ENCODE results near the gene ZC3H15.
"Not testable (repeated sequence)": the region's sequence is repeated elsewhere in the genome, so short reads cannot be mapped to it uniquely, and the experiment has no call there.

Gene ZC3H15

DNA sequence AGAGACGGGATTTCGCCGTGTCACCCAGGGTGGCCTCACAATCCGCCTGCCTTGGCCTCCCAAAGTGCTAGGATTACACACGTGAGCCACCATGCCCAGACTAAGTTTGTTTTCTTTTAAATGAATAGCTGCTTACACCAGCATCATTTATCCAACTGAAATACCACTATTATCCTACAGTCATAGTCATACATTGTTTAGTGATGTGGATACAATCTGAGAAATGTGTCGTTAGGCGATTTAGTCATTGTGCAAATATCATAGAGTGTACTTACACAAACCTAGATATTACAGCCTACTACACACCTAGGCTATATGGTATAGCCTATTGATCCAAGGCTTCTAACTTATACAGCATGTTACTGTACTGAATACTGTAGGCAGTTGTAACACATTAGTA lies 10.3 kb downstream of the ZC3H15 start:
- DNase-seq: no peak

DNA sequence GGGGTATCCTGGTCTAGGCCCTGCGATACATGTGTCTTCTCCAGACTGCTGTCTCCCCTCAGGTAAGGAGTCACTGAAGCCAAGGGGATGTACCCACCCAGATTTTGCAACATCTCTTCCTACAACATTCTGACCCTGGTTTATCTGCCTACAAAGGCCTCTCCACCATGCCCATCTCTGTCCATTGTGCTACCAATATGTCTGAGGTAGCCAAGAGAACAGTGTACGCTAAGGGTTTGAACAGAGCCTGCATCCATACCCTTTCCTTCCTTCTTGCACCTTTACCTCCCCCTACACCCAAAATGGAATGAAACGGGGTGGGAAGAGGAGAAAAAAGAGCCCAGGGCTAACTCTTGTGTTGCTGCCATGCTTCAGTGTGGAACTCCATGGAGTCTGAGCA lies 11.9 kb downstream of the ZC3H15 start:
- DNase-seq: no peak

- DNase-seq: no peak
Observed at GRCh38 chr2:186498834-186499233, 12.8 kb downstream of the ZC3H15 start.

GRCh38 chr2:186503827-186504606 lies 18.0 kb downstream of the ZC3H15 start:
- no peak for DNase-seq

DNA sequence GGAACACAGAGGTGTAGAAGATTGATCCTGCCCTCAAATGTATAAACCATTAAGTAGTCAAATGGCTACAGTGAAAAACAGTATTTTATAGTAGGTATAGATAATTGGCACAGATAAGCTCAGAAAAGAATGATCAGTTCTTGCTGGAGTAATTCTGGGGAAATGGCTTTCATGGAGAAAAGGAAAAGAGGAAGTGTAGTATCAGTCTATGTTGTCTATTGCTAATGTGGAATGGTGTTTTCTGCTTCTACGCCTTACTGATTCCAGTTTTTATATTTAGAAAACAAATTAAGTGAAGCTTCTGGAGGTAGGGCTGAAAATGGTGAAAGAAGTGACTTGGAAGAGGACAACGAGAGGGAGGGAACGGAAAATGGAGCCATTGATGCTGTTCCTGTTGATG lies 22.2 kb downstream of the ZC3H15 start:
- DNase-seq: no peak

GRCh38 chr2:186515376-186515775 lies 29.3 kb downstream of the ZC3H15 start:
- DNase-seq: peak; percentile 13

DNA sequence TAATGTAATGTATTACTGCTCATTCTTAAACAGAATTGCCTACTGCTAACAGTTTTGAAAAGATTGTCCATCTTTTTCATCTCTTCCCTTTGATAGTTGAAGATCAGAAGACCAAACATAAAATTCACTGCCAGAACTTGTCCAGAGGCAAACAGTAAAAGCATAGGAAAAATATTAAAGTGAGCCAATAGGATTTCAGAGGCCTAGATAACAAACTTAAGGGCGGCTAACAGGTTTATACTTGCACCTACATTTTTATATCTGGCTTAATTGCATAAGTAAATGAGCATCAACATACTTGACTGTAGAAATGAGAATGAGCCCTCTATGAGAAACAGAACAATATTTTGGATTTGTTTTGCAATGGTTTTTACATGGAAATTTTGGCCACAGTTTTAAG lies 30.3 kb downstream of the ZC3H15 start:
- DNase-seq: no peak

GRCh38 chr2:186517090-186517489 lies 31.0 kb downstream of the ZC3H15 start:
- no peak for DNase-seq

GRCh38 chr2:186518291-186518690 lies 32.2 kb downstream of the ZC3H15 start:
- no peak for DNase-seq

- no peak for DNase-seq
Observed at GRCh38 chr2:186518945-186519344, 32.9 kb downstream of the ZC3H15 start.

GRCh38 chr2:186521570-186522153 lies 35.6 kb downstream of the ZC3H15 start:
- DNase-seq: not testable (repeated sequence)

DNA sequence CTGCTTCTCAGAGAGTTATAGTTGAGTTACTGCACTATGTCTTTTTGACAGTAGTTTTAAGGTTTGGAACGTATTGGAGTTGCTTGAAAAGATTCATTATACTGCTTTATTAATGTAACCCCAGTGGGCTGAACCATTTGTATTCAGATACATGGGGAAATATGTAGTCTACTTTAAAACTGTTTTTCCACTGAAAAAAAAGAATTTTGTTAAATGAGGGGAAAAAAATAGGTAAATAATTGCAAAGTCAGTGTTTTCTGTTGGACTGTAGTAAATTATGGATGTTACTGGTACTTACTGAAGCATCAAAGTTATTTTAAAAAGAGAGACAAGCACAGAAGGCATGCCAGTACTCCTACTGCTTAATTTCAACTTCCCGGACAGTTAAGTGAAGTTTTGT lies 36.4 kb downstream of the ZC3H15 start:
- no peak for DNase-seq

DNA sequence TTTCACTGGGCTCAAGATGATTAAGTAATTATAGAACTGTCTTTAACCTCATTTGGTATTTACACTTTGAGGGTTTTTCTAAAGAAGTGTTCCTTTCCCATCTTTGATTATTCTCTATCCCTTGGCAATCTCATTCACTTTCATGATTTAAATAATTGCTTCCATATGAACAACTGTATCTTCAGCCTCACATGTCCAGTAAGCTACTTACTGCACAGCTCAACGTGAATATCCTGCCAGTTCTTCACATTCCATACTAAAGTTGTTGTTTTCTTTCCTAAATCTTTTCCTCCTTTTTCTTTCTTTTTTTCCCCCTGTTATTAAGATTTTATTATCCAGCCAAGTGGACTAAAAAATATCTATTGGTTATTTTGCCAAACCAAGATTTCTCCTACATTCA lies 37.7 kb downstream of the ZC3H15 start:
- no peak for DNase-seq

DNA sequence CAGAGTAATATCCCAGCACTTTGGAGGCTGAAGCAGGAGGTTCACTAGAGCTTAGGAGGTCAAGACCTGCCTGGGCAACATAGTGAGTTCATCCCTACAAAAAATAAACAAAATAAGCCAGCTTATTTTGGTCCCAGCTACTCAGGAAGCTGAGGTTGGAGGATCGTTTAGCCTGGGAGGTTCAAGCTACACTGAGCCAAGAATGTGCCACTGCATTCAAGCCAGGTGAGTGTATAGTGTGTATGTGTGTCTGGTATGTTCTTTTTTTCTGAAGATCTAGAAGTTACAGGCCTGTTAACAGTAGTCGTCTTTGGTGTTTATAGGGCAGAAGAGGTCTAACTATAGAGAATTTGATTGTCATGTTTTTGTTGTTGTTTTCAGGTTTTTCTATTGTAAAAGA lies 40.2 kb downstream of the ZC3H15 start:
- peak; percentile 17 for DNase-seq

GRCh38 chr2:186530314-186530713 lies 44.3 kb downstream of the ZC3H15 start:
- no peak for DNase-seq

DNA sequence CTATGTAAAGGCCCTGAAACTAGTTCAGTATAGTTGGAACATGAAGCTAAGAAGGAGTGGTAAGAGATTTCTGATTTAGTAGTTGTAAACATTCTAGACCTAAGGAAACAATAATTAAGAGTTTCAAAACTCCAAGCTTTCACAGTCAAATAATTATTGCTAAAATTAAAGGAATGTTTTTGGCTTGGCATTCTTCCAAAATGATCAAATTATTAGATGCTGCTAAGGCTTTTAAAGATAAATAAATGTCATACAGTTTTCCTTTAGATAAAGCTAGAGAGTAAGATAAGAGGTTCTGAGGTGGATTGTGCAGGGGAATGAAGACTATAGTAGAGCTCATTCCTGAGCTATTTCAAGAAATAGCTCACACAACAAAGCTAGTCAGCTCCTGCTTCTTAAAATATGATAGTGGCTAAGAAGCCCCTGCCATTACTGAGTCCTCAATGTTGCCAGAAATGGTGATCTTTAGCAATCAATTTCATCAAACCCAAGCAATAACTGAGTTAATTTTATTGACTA lies 45.3 kb downstream of the ZC3H15 start:
- peak; percentile 46 for DNase-seq

DNA sequence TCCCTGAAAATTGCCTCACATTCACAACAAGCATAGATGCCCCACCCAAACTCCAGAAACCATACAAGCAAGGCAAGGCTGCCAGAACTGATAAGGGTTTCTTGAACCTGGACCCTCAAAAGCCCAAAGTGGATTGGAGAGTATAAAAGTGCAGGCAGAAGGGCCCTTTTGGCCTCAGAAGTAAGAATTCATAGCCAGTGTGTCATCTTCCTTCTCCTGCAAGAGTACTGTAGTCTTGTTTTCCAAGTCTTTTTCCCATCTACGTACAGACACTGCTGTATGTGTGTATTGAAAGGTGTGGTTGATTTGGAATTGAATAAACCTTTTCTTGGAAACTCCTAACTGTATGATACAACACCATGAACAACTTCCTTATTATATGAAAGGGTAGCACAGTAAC lies 46.8 kb downstream of the ZC3H15 start:
- peak; percentile 66 for DNase-seq

- no peak for DNase-seq
Observed at GRCh38 chr2:186533717-186534116, 47.7 kb downstream of the ZC3H15 start.

DNA sequence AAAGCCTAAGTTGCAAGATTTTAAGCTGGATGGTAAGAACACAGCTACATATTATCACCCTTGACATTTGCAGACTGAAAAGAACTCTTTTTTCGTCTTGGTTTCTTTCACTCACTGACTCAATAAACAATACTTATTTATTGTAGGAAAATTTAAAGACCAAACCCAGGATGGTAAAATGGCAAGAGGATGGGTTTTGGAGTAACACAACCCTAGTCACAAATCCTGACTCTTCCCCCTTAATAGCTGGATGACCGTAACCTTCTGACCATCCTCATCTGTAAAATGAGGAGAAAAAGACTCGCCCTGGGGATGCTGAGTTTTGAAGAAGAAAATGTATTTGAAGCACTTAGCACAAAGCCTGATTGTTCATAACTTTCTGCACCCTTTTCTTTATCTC lies 48.3 kb downstream of the ZC3H15 start:
- DNase-seq: no peak

GRCh38 chr2:186535861-186536260 lies 49.8 kb downstream of the ZC3H15 start:
- no peak for DNase-seq

DNA sequence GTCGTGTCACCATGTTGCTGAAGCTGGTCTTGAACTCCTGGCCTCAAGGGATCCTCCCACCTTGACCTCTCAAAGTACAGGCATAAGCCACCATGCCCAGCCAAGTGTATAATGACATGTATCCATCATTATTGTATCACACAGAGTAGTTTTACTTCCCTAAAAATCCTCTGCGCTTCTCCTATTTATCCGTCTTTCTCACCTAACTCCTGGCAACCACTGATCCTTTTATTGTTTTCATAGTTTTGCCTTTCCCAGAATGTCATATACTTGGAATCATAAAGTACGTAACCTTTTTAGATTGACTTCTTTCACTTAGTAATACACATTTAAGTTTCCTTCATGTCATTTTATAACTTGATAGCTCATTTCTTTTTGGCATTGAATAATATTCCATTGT lies 51.0 kb downstream of the ZC3H15 start:
- no peak for DNase-seq

DNA sequence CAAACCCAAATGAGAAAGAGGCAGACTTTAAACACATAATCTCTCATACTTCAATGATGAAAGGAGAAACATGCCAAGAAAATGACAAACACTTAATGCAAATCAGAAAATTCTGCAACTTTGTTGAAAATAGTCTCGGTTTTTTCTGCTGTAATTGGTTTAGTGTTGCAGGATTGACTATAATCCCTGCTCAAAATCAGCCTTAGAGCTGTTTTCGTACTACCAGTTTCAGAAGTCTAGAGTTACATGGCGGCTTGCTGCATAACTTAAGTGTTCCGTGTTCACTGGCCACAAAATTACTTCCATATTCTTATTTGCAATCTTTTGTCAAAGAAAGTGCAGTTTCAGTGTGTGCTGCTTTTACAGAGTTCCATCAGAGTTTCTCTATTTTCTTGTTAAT lies 54.9 kb downstream of the ZC3H15 start:
- DNase-seq: no peak

DNA sequence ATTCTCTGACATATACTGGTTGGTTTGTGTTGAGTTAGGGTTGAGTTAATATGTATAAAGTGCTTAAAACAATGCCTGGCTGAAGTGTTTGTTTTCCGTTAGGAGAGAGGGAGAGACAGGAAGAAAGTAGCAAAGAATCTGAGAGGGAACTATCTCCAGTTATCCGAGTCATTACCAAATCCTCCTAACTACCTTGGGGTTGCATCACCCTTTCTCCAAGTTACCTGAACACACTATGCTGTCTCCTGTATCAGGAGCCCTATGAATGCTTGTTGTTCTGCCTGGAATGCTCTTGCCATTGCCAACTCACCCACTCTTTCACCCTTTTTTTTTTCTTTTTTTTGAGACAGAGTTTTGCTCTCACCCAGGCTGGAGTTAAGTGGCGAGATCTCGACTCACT lies 55.9 kb downstream of the ZC3H15 start:
- DNase-seq: peak; percentile 40

DNA sequence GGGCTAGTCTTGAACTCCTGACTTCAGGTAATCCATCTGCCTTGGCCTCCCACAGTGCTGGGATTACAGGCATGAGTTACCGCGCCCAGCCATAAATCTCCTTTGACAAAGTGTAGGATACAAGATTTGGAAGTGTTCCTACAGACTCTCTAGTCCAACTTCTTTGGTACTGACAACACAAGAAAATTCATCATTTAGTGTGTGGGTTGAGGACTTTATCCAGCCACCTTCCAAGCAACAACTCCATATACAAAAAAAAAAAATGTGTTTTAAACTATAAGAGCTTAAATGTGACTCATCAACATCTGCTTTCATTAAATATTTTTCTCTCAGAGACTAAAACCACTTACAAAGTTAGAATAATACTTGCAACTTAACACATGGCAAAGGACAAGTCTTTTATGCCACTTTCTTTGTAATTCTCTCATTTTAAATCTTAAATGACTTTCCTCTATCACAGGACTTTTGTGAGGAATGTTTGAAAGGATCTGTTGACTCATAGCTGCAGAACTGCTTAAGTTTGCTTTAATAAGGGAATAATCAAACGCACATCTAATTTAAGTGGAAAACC lies 57.6 kb downstream of the ZC3H15 start:
- peak; percentile 82 for DNase-seq
